HG02970 (cell line): ENCODE results near the gene YY1.

Source experiments
- ATAC-seq: cut with Tn5 transposase; IDR thresholded peaks from one replicate; pipeline ENCODE4 v1.9.1; 2021; ENCODE audit warnings: mild to moderate bottlenecking, moderate library complexity, moderate number of reproducible peaks; ENCODE audit not compliant: unreplicated experiment, low FRiP score

YY1 gene

DNA sequence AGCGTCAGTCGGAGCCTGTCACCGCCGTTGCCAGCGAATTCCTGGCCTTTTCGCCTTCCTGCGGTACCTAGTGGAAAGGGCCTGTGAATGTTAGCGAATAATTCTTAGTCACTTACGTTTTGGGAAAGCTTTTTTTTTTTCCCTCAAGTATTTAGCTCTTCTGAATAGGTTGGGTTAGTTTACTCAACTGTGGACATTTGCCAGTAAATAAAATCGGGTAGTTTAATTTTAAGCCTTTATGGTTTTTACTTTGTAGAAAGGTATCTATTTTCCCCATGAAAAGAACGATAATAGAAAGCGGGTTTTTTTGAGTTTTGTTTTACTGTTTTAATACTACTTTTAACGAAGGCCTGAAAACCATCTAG is 1.7 kb downstream of the YY1 start:
- ATAC-seq, result no peak

DNA sequence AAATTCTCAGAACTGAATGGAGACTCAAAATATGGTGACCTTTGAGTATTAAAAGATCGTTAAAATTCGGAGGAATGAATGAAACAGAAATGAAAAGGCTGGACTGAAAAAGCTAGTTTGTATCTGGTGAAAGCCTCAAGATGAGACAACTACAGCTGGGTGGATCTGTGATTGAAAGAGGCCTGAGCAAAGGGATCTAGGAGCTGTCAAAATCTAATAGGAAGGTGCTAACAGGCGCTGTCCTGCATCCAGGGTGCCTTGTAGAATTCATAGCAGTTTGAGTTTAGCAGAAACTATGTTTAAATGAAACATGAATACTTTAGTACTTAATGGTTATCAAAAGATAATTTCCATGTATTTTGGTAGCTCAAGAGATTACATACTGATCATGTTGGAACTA is 2.3 kb downstream of the YY1 start:
- ATAC-seq, result no peak

DNA sequence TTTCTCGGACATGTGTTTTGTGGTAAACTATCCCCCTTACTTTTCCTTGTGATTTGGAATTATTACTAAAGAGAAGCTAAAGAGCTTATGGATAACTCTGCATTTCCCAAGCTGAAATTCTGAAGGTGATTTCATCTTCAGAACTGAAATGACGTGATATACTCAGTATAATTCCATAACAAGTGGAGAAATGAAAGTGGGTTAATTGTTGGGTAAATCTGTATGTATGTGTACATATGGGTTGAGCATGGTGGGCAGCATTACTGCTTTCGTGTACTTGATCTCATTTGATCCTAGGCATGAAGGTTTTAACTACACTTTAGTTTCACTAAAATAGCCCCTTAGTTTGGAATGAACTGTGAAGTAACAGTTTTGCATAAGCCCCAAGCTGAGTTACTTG is 4.1 kb downstream of the YY1 start:
- ATAC-seq, result no peak

DNA sequence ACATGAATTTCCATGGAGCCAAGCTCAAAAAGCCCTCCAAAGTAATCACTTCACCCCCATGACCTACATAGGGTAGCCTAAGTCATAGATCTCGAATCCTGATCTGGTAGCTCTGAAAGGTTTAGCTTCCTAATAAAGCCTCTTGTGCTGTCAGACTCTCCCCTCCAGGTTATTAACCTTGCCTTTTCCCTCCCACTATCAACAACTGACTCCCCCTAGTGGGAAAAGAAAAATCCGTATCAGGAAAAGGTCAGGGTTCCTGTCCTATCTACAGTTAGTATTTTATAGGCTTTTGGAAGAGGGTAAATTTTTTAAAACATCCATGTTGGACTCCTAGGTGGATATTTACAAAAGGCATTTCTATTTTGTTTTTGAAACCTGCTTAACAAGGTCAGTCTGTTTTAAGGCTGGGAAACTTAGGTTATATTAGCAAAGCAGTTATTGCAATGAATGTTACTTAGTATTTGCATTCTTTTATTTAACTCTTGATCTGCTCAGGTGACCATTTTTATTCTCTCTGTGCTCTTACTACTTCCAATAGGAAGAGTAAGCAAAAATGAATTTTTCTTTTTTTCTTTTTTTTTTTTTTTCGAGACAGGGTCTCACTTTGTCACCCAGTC is 8.0 kb downstream of the YY1 start:
- no peak for ATAC-seq

DNA sequence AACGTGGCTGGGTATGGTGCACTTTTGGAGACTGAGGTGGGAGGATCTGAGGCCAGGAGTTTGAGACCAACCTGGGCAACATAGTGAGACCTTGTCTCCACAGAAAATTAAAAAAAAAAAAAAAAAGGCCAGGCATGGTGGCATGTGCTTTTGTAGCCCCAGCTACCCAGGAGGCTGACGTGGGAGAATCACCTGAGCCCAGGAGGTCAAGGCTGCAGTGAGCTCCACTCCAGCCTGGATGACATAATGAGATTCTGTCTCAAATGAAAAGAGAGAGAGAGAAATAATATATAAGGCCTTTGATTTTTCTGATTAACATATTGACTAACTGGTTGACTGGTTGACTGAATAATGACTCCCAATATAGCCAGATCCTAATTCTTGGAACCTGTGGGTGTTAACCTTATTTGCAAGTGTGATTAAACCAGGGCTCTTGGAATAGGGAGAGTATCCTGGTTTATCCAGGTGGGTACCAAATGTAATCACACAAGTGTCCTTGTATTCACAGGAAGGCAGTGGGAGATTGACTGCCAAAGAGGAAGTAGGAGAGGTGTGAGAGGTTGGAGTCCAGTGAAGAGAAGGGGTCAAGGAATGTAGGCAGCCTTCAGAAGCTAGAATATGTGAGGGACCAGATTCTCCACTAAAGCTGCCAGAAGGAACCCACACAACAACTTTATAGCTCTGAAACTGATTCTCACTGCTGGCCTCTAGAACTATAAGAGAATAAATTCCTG is 12.0 kb downstream of the YY1 start:
- ATAC-seq, result no peak

DNA sequence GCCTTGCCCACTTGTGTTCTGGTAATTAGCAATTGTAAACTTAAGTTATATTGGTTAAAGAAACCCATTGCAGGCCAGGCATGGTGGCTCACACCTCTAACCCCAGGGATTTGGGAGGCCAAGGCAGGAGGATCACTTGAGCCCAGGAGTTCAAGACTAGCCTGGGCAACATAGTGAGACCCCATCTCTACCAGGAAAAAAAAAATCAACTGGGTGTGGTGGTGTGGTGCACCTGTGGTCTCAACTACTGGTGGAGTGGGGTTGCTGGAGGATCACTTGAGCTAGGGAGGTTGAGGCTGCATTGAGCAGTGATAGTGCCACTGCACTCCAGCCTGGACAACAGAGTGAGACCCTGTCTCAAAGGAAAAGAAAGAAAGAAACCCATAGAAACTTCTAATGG is 13.7 kb downstream of the YY1 start:
- ATAC-seq, result no peak

DNA sequence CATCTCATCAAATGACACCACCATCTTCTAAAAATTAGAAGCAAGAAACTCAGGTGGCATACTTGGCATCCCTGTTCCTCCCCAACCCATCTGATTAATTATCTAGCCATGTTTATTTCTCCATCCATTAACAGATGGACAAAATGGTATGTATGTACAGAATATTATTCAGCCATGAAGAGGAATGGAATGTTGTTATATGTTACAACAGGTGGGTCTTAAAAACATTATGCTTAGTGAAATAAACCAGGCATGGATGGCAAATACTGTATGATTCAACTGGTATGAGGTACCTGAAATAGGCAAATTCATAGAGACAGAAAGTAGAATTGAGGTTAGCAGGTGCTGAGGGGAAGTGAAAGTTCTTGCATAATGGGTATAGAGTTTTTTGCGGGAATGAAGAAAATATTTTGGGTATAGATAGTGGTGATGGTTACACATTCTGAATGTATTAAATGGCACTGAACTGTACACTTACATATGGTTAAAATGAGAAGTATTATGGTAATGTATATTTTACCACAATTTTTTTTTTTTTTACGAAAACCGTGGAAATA is 17.5 kb downstream of the YY1 start:
- ATAC-seq, result no peak

DNA sequence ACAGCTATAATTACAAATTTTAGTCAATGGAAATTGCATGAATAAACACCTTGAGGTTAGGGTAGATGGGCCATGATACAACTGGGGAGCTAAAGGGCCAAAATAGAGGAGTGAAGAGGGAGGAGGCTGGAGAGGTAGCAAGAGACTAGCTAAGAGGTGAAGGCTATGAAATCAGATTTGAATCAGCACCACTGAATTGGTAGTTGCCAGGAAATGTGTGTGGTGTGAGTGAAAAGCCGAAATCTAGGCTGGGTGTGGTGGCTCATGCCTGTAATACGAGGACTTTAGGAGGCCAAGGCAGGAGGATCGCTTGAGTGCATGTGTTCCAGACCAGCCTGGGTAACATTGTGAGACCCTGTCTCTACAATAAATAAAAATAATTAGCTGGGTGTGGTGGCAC is 22.7 kb downstream of the YY1 start:
- no peak for ATAC-seq

DNA sequence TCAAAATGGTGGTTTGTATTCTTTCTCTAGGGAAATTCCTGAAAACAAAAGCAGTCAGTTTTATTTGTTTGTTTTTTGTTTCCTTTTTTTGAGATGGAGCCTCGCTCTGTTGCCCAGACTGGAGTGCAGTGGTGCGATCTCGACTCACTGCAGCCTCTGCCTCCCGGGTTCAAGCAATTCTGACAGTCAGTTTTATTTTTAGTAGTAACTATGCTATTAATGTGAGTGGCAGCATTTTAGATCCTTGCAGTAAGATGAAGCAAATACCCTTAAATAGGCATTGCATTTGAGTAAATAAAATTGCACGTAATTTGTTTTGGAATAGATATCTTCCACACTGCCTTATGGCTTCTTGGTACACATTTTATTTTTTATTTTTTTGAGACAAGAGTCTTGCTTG is 23.6 kb downstream of the YY1 start:
- no peak for ATAC-seq

DNA sequence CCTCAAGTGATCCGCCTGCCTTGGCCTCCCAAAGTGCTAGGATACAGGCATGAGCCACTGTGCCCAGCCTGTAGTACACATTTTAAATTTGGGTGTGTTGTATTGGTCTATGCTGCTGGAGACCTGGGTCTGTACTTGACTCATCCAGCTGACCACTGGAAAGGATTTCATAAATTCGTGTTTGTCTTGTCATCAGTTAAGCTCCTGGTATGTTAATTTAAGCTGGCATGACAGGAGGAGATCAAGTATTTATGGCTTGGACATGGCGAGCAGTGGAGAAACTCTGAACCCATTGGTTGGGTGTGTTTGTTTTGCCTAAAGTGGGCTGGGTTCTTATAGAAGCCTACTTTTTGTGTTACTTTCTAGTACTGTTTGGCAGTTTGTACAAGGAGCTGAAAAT is 24.2 kb downstream of the YY1 start:
- no peak for ATAC-seq

DNA sequence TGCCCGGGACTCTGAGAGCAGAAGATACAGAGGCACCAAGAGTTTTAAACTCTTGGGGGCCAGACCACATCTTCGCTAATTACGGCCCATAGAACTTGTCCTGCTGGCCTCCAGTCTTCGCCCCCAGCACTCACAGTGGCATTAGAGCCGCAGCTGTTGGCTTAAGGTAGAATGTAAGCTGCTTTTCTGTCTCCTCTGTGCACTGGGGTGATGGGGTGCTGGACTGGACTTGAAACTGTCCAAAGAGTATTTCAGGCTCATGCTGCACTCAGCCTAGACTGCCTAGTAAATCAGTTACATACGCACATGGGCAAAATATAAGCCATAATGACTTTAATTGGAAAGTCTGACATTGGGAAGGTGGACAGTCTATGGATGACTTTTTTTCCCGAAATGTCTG is 29.0 kb downstream of the YY1 start:
- no peak for ATAC-seq

DNA sequence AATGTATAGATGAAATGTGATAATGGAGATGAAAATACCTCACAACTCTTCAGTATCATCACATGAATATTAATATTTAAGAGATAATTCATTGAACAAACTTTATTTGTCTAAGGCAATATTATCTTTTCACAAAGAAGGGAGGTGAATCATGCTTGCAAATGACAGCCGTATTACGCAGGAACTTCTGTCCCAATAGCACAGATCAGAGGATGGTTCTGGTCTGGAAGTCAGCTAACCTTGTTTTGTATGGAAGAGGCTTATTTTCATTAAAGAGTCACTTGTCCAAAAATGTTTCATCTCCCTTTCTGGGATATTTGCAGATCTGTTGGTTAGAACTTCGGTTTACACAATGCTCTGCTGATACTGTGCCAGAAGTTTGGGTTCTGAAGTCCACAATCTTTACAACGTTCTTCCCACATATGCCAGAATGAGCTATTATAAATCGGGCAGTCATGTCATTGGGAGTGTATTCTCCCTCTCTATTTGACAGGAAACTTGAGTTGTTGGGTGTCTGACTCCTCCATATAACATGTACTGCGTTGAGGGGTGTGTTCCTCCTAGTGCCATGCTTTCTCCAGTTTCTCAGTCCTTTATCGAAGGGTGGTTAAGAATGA is 29.8 kb downstream of the YY1 start:
- no peak for ATAC-seq

DNA sequence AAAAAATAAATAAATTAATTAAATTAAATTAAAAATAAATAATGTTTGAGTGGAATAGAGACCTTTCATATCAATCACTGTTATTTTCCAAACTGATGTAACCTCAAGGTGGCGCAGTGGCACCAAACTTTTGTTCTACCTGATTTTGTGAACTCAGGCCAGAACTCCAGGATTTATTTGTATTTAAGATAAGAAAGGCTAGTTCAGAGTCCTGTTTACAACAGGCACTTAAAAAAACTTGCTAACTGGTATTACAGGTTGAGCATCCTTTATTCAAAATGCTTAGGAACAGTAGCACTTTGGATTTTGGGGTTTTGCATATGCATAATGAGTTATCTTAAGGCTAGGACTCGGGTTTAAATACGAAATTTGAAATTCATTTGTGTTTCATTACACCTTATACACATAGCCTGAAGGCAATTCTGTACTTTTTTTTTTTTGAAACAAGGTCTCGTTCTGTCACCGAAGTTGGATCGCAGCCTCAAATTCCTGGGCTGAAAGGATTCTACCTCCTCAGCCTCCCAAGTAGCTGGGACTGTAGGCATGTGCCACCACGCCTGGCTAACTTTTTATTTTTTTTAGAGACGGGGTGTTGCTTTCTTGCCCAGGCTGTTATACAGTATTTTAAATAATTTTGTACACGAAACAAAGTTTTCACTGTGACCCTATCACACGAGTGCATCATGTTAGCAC is 32.4 kb downstream of the YY1 start:
- ATAC-seq, result no peak

DNA sequence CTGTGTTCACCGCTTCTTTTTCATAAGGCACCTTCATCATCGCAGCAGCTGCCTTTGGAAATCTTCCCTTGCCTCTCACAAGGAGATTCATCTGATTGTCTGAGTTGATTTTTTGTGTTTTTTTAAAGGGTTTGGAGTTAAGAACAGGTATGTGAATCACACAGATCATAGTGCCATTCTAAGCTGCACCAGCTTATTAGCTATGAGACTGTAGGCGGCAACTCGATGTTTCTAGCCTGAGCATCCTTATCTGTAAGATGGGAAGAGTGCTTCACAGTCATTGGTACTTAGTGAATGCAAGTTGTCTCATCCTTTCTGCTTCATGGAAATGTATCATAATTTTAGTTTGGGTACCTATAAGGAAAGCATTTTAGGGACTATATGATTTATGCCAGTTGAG is 35.3 kb downstream of the YY1 start:
- no peak for ATAC-seq

DNA sequence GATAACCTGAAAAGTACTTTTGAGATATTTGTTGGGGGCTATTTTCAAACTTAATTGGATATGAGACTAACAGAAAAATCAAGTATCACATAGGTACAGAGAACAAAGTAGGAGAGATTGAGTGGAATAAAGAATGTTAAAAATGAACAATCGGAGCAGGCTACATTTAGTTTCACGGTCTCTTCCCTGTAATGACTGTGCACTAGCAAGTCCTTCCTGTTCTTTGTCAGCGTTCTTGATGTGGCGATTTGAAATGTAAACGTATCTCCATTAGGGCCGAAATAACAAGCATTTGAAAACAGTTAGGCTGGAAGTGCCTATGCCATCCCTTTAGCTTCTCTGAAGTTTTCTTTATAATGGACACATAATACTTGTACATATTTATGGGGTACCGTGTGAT is 36.3 kb downstream of the YY1 start:
- no peak for ATAC-seq

DNA sequence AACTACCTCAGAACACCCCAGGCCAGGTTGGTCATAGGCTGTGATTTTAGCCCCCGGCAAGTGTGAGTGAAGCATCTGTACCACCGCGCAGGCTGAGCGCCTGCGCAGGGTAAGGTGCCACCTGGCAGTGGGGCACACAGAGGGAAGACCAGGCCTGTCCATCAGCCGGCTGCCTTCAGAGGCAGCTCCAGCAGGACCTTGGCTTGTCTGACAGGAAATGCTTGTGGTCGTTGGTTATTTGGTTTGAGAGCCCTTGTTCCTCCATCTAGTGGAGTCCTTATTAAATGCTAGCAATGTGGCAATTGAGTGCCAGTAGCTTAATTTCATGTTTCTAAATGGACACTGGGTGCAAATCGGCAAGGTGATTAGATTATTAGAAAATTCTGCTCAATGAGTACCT is 39.8 kb downstream of the YY1 start:
- ATAC-seq, result no peak

DNA sequence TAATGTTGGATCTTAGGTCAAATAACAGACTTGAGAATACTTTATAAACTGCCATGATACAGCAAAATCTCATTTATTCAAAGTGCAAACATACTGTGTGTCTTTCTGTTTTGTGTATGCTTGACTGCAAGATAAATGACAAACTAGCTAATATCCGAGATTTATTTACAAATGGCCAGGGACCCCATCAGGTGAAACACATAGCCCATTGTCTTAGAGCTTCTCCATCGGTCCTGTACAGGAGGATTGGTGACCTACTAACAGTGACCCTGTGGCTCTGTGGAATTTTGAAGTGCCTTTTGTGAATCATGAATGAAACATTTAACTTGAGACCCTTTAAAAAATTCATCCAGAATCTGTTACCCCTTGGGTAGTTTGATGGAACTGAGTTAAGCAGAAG is 40.2 kb downstream of the YY1 start:
- ATAC-seq, result no peak

DNA sequence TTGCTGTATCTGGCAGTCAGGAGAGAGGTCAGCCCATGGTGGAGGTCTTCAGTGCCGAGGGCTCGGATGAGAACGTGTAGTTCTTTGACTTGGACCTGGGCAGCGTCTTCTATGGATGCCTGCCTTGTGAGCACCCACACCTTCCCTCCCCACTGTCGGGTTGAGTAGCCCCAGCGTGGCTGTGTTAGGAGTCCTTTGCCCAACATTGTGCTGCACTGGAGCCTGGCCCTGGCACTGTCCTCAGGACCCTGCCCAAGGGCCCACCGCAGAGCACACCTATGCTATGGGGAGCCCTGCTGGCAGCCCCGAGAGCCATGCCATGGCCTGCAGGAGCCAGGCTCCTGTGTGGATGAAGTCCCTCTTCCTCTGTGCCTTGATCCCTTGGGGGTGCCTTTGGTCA is 40.6 kb downstream of the YY1 start:
- ATAC-seq, result no peak

DNA sequence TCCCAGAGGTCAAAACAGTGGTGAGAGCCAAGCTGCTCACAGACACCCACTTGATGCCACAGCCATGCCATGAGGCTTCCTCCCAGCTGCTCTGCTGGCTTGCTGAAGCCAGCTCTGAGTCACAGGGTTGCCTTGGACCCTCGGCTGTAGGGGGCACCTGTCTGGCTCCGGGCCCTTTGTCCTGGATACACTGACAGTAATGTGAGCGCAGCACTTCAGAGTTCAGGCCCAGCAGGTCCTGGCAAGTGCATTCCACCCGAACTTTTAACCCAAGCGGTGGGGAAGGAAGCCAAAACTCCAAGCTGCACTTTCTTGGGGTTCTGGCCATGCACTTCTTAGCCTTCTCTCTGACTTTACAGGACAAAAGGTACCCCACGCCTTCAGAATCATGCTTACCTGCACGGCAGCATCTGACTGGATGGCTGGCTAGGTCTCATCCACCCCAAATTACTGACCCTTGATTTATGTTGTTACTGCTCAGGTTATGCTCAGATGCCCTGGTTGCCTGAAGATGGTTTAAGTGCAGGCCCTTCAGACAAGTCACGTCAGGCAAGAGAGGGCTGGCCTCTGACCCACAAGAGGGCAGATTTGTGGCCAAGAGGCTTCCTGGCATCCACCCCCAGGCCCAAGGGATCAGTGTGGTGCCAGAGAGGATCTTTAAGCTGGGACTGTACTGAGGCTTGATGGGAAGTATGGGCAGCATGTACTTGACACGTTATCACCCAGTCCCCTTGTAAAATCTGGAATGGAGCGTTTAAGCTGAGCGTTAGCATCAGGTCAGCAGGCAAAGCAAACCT is 42.5 kb downstream of the YY1 start:
- ATAC-seq, result no peak

DNA sequence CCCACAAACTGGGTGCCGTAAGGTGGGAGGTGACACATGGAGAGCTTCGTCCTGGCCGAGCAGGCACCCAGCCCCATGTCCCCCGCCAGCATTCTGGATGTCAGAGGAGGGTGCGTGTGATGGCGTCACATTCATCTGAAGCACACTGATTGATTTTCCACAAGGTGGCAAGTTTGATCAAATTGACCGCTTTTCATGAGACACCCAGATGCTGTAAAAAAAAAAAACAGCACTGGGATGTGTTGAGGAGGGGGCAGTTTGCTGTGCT is 43.1 kb downstream of the YY1 start:
- ATAC-seq, result no peak
